HEK293T (cell line): ENCODE measurements around the gene NIN.

Experiments used
- CTCF ChIA-PET: fragments of 350-600 bp; formaldehyde crosslinking; extraction: SDS; loops from one replicate; lab custom pipeline; 2021; ENCODE audit warnings: antibody characterized with exemption, inconsistent platforms; lab: Yijun Ruan, JAX
- POLR2A ChIA-PET: fragments of 350-600 bp; formaldehyde crosslinking; extraction: SDS; loops from one replicate; lab custom pipeline; 2020; ENCODE audit warnings: antibody characterized with exemption, inconsistent platforms; lab: Yijun Ruan, JAX
- DNase-seq: peaks from one replicate; pipeline ENCODE4 v3.0.0; 2012; ENCODE audit warnings: mixed read lengths; ENCODE audit errors: extremely low spot score
- ARNT ChIP-seq: fragments of 450-650 bp; IDR thresholded peaks from 2 replicates; pipeline ENCODE4 v1.6.1; 2017; ENCODE audit warnings: mild to moderate bottlenecking
- BHLHE40 ChIP-seq: fragments of 450-650 bp; IDR thresholded peaks from 2 replicates; pipeline ENCODE4 v1.6.1; 2016; ENCODE audit warnings: mild to moderate bottlenecking, moderate library complexity, borderline replicate concordance
- CTBP1 ChIP-seq: fragments of 450-650 bp; IDR thresholded peaks from 2 replicates; pipeline ENCODE4 v1.6.1; 2016; ENCODE audit warnings: borderline replicate concordance
- ELF4 ChIP-seq: fragments of 450-650 bp; IDR thresholded peaks from 2 replicates; pipeline ENCODE4 v1.6.1; 2017; ENCODE audit warnings: antibody characterized with exemption
- FOXA1 ChIP-seq: fragments of 450-650 bp; IDR thresholded peaks from 2 replicates; pipeline ENCODE4 v1.6.1; 2016; ENCODE audit warnings: mild to moderate bottlenecking
- FOXK2 ChIP-seq: fragments of 450-650 bp; IDR thresholded peaks from 2 replicates; pipeline ENCODE4 v1.6.1; 2016; ENCODE audit warnings: mild to moderate bottlenecking
- FOXM1 ChIP-seq: fragments of 450-650 bp; IDR thresholded peaks from 2 replicates; pipeline ENCODE4 v1.6.1; 2017; ENCODE audit warnings: mild to moderate bottlenecking, borderline replicate concordance
- HDGF ChIP-seq: fragments of 450-650 bp; IDR thresholded peaks from 2 replicates; pipeline ENCODE4 v1.6.1; 2017; ENCODE audit warnings: antibody characterized with exemption, borderline replicate concordance
- L3MBTL2 ChIP-seq: fragments of 450-650 bp; conservative IDR thresholded peaks from 2 replicates; pipeline ENCODE4 v1.6.1; 2016; ENCODE audit warnings: mild to moderate bottlenecking
- LEF1 ChIP-seq: fragments of 450-650 bp; IDR thresholded peaks from 2 replicates; pipeline ENCODE4 v1.6.1; 2017; ENCODE audit warnings: mild to moderate bottlenecking, borderline replicate concordance
- NFRKB ChIP-seq: fragments of 450-650 bp; IDR thresholded peaks from 2 replicates; pipeline ENCODE4 v1.6.1; 2016; ENCODE audit warnings: mild to moderate bottlenecking, moderate library complexity
- PKNOX1 ChIP-seq: fragments of 450-650 bp; IDR thresholded peaks from 2 replicates; pipeline ENCODE4 v1.6.1; 2016
- SP1 ChIP-seq: fragments of 450-650 bp; IDR thresholded peaks from 2 replicates; pipeline ENCODE4 v1.6.1; 2017
- SUZ12 ChIP-seq: fragments of 450-650 bp; IDR thresholded peaks from 2 replicates; pipeline ENCODE4 v1.6.1; 2016; ENCODE audit warnings: mild to moderate bottlenecking
- TARDBP ChIP-seq: fragments of 450-650 bp; IDR thresholded peaks from 2 replicates; pipeline ENCODE4 v1.6.1; 2016
- ZNF384 ChIP-seq: fragments of 450-650 bp; IDR thresholded peaks from 2 replicates; pipeline ENCODE4 v1.6.1; 2016

Gene NIN

GRCh38 chr14:50845166-50845565, 14.2 kb upstream of the NIN start:
- ChIA-PET POLR2A (no interaction called here), CTCF (no interaction called here)
- no peak for TF ChIP-seq FOXK2
- no peak for TF ChIP-seq PKNOX1
- TF ChIP-seq FOXA1, result no peak
- no peak for TF ChIP-seq NFRKB
- TF ChIP-seq LEF1, result no peak
- no peak for TF ChIP-seq ELF4
- no peak for TF ChIP-seq SUZ12
- no peak for DNase-seq

- TF ChIP-seq FOXM1 (no peak), FOXK2 (no peak), NFRKB (no peak), TARDBP (no peak), CTBP1 (no peak), SUZ12 (no peak), L3MBTL2 (no peak), LEF1 (no peak), ELF4 (no peak), ARNT (no peak), SP1 (no peak), HDGF (no peak), FOXA1 (no peak), BHLHE40 (no peak), PKNOX1 (no peak)
- DNase-seq, result no peak
- POLR2A ChIA-PET, result no interaction called here
- CTCF ChIA-PET, result no interaction called here
Observed at GRCh38 chr14:50844391-50844790, 13.4 kb upstream of the NIN start.

GRCh38 chr14:50839691-50840090, 8.7 kb upstream of the NIN start:
- no peak for TF ChIP-seq FOXA1
- TF ChIP-seq CTBP1, result no peak
- DNase-seq, result no peak
- ChIA-PET CTCF (interaction anchor here (1.2 kb wide), 1 partner anchor 21 kb away, joined by 3 read pairs; no protein-coding TSS in a partner anchor), POLR2A (no interaction called here)

GRCh38 chr14:50839048-50839447, 8.1 kb upstream of the NIN start:
- CTCF ChIA-PET, result interaction anchor here (1.2 kb wide), 1 partner anchor 21 kb away, joined by 3 read pairs; no protein-coding TSS in a partner anchor
- POLR2A ChIA-PET, result interaction anchor here (0.5 kb wide), 1 partner anchor 187 kb away, joined by 3 read pairs; no protein-coding TSS in a partner anchor
- no peak for DNase-seq
- TF ChIP-seq ZNF384 (no peak), TARDBP (no peak), ELF4 (no peak), BHLHE40 (no peak), SP1 (no peak), L3MBTL2 (no peak), ARNT (no peak), FOXK2 (no peak), FOXA1 (no peak), LEF1 (no peak), HDGF (no peak), PKNOX1 (no peak), NFRKB (no peak), FOXM1 (no peak), CTBP1 (no peak)

GRCh38 chr14:50837850-50838470, 7.0 kb upstream of the NIN start:
- CTCF ChIA-PET, result no interaction called here
- TF ChIP-seq HDGF (no peak), CTBP1 (no peak), L3MBTL2 (no peak), FOXA1 (no peak), SUZ12 (no peak), TARDBP (no peak), SP1 (no peak), FOXK2 (no peak), PKNOX1 (no peak), BHLHE40 (no peak), ZNF384 (no peak), ELF4 (no peak)
- DNase-seq, result no peak
- POLR2A ChIA-PET, result no interaction called here

GRCh38 chr14:50837271-50837670, 6.3 kb upstream of the NIN start:
- ChIA-PET CTCF (no interaction called here), POLR2A (no interaction called here)
- TF ChIP-seq TARDBP, result no peak
- no peak for TF ChIP-seq BHLHE40
- no peak for TF ChIP-seq NFRKB
- TF ChIP-seq LEF1, result no peak
- TF ChIP-seq CTBP1, result no peak
- TF ChIP-seq SP1, result no peak
- no peak for TF ChIP-seq HDGF
- no peak for TF ChIP-seq FOXK2
- no peak for TF ChIP-seq ARNT
- no peak for TF ChIP-seq FOXA1
- TF ChIP-seq L3MBTL2, result no peak
- TF ChIP-seq PKNOX1, result no peak
- no peak for TF ChIP-seq ZNF384
- TF ChIP-seq FOXM1, result no peak
- TF ChIP-seq ELF4, result no peak
- no peak for TF ChIP-seq SUZ12
- no peak for DNase-seq
